ENCODE measurements around the gene ZNF81.

GRCh38 chrX:47831788-47832187, 4.9 kb upstream of the ZNF81 start:
- TF ChIP-seq POLR2A (IDR thresholded peaks at IDR 0.05; ENCODE audit: low read length) = no peak
- TF ChIP-seq GATA1 (IDR thresholded peaks at IDR 0.05; ENCODE audit: low read depth, low read length) = no peak
